Measurements from ENCODE around the gene CTCFL. TPM values are rescaled to one million over a fixed set of nuclear protein-coding genes. Genes with fewer than 3 reads are reported as not detected.

The CTCFL gene
- total and polyA plus RNA-seq, 2 of the 13 experiments (the other 11 are each of a cell fraction or from before 2014, with no cell fraction given), result 0.04 TPM; not detected in 1

DNA sequence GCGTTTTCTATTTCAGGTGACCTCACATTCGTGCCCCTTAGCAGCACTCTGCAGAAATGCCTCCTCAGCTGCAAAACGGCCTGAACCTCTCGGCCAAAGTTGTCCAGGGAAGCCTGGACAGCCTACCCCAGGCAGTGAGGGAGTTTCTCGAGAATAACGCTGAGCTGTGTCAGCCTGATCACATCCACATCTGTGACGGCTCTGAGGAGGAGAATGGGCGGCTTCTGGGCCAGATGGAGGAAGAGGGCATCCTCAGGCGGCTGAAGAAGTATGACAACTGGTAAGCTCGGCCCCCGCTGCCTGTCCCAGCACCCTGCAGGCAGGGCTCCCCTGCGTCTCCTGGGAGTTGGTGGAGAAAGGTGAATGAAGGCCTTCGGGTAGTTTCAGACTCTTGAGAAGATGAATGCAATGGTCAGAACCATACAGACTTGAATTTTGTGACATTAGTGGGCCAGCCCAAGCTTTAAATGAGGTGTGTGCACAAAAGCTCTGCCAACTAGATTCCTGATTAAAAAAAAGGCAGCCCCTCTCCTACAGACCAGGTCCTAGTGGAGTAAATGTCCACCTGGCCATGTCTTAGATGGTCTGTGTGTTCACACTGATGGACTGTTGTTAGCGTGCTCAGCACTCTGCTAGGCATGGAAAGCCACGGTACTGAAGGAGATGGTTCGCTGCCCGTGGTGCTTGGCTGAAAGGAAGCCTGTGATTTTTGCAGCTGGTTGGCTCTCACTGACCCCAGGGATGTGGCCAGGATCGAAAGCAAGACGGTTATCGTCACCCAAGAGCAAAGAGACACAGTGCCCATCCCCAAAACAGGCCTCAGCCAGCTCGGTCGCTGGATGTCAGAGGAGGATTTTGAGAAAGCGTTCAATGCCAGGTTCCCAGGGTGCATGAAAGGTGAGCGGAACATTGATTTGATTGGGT is 36.7 kb upstream of the CTCFL start (continued):
- TF ChIP-seq NAIF1 (CRISPR knock-in tag; IDR thresholded peaks at IDR 0.05; ENCODE audit: borderline replicate concordance) (no peak), GPN1 (CRISPR knock-in tag; IDR thresholded peaks at IDR 0.05; ENCODE audit: borderline replicate concordance) (no peak), ZNF598 (CRISPR knock-in tag; IDR thresholded peaks at IDR 0.05; ENCODE audit: borderline replicate concordance) (0 out of 2 replicates have a peak, but pooled peaks have one; percentile 90), RBM39 (IDR thresholded peaks at IDR 0.05; ENCODE audit: low read depth, low read length, poor library complexity, severe bottlenecking) (no peak), TMF1 (CRISPR knock-in tag; IDR thresholded peaks at IDR 0.05; ENCODE audit: low read depth) (0 out of 2 replicates have a peak, but pooled peaks have one; percentile 28), DMAP1 (CRISPR knock-in tag; IDR thresholded peaks at IDR 0.05) (no peak), ZC3H4 (CRISPR knock-in tag; IDR thresholded peaks at IDR 0.05; ENCODE audit: borderline replicate concordance) (0 out of 2 replicates have a peak, but pooled peaks have one; percentile 15), IKZF4 (CRISPR knock-in tag; IDR thresholded peaks at IDR 0.05; ENCODE audit: borderline replicate concordance, low read depth, not compliant biosample characterization) (peak; percentile 5), TCF7L2 (IDR thresholded peaks at IDR 0.05; ENCODE audit: low read depth, low read length) (no peak), DNMT1 (CRISPR knock-in tag; IDR thresholded peaks at IDR 0.05) (no peak), SMC3 (IDR thresholded peaks at IDR 0.05; ENCODE audit: low read length) (no peak), FOXC1 (CRISPR knock-in tag; IDR thresholded peaks at IDR 0.05; ENCODE audit: borderline replicate concordance) (0 out of 2 replicates have a peak, but pooled peaks have one; percentile 2), ZKSCAN1 (IDR thresholded peaks at IDR 0.05; ENCODE audit: low read length) (no peak), ZNF709 (CRISPR knock-in tag; IDR thresholded peaks at IDR 0.05) (peak; percentile 13; the same call in 1 of the 2 replicates), ZNF879 (CRISPR knock-in tag; IDR thresholded peaks at IDR 0.05) (peak; percentile 52; the same call in 1 of the 2 replicates), KMT2A (CRISPR knock-in tag; IDR thresholded peaks at IDR 0.05) (no peak), ZNF883 (CRISPR knock-in tag; IDR thresholded peaks at IDR 0.05; ENCODE audit: not compliant biosample characterization) (peak; percentile 65)
- TF ChIP-seq, protein P1, sequence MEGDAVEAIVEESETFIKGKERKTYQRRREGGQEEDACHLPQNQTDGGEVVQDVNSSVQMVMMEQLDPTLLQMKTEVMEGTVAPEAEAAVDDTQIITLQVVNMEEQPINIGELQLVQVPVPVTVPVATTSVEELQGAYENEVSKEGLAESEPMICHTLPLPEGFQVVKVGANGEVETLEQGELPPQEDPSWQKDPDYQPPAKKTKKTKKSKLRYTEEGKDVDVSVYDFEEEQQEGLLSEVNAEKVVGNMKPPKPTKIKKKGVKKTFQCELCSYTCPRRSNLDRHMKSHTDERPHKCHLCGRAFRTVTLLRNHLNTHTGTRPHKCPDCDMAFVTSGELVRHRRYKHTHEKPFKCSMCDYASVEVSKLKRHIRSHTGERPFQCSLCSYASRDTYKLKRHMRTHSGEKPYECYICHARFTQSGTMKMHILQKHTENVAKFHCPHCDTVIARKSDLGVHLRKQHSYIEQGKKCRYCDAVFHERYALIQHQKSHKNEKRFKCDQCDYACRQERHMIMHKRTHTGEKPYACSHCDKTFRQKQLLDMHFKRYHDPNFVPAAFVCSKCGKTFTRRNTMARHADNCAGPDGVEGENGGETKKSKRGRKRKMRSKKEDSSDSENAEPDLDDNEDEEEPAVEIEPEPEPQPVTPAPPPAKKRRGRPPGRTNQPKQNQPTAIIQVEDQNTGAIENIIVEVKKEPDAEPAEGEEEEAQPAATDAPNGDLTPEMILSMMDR (CRISPR knock-in tag; IDR thresholded peaks at IDR 0.05), result no peak
- TF ChIP-seq, protein P2, sequence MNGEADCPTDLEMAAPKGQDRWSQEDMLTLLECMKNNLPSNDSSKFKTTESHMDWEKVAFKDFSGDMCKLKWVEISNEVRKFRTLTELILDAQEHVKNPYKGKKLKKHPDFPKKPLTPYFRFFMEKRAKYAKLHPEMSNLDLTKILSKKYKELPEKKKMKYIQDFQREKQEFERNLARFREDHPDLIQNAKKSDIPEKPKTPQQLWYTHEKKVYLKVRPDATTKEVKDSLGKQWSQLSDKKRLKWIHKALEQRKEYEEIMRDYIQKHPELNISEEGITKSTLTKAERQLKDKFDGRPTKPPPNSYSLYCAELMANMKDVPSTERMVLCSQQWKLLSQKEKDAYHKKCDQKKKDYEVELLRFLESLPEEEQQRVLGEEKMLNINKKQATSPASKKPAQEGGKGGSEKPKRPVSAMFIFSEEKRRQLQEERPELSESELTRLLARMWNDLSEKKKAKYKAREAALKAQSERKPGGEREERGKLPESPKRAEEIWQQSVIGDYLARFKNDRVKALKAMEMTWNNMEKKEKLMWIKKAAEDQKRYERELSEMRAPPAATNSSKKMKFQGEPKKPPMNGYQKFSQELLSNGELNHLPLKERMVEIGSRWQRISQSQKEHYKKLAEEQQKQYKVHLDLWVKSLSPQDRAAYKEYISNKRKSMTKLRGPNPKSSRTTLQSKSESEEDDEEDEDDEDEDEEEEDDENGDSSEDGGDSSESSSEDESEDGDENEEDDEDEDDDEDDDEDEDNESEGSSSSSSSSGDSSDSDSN (CRISPR knock-in tag; IDR thresholded peaks at IDR 0.05), result no peak
- TF ChIP-seq, protein P3, sequence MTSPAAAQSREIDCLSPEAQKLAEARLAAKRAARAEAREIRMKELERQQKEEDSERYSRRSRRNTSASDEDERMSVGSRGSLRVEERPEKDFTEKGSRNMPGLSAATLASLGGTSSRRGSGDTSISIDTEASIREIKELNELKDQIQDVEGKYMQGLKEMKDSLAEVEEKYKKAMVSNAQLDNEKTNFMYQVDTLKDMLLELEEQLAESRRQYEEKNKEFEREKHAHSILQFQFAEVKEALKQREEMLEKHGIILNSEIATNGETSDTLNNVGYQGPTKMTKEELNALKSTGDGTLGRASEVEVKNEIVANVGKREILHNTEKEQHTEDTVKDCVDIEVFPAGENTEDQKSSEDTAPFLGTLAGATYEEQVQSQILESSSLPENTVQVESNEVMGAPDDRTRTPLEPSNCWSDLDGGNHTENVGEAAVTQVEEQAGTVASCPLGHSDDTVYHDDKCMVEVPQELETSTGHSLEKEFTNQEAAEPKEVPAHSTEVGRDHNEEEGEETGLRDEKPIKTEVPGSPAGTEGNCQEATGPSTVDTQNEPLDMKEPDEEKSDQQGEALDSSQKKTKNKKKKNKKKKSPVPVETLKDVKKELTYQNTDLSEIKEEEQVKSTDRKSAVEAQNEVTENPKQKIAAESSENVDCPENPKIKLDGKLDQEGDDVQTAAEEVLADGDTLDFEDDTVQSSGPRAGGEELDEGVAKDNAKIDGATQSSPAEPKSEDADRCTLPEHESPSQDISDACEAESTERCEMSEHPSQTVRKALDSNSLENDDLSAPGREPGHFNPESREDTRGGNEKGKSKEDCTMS (CRISPR knock-in tag; conservative IDR thresholded peaks at IDR 0.05), result no peak
- TF ChIP-seq, protein P4, sequence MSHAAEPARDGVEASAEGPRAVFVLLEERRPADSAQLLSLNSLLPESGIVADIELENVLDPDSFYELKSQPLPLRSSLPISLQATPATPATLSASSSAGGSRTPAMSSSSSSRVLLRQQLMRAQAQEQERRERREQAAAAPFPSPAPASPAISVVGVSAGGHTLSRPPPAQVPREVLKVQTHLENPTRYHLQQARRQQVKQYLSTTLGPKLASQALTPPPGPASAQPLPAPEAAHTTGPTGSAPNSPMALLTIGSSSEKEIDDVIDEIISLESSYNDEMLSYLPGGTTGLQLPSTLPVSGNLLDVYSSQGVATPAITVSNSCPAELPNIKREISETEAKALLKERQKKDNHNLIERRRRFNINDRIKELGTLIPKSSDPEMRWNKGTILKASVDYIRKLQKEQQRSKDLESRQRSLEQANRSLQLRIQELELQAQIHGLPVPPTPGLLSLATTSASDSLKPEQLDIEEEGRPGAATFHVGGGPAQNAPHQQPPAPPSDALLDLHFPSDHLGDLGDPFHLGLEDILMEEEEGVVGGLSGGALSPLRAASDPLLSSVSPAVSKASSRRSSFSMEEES (CRISPR knock-in tag; IDR thresholded peaks at IDR 0.05), result no peak
